GM18502 (cell line): Measurements from ENCODE around the gene STAC3.

ENCODE experiments used
- ATAC-seq: cut with Tn5 transposase; IDR thresholded peaks from one replicate; pipeline ENCODE4 v1.9.1; 2021; ENCODE audit warnings: mild to moderate bottlenecking; ENCODE audit not compliant: unreplicated experiment, poor library complexity

STAC3 gene

GRCh38 chr12:57258977-57259970, 8.3 kb upstream of the STAC3 start:
- no peak for ATAC-seq

GRCh38 chr12:57255916-57256315, 4.9 kb upstream of the STAC3 start:
- no peak for ATAC-seq

- ATAC-seq, result no peak
Observed at GRCh38 chr12:57254506-57255280, 3.7 kb upstream of the STAC3 start.

GRCh38 chr12:57250541-57250940, 446 bp downstream of the STAC3 start:
- no peak for ATAC-seq

GRCh38 chr12:57248934-57249742, 1.8 kb downstream of the STAC3 start:
- no peak for ATAC-seq

- no peak for ATAC-seq
Observed at GRCh38 chr12:57247041-57247440, 3.9 kb downstream of the STAC3 start.

GRCh38 chr12:57244312-57244696, 6.7 kb downstream of the STAC3 start:
- no peak for ATAC-seq

- no peak for ATAC-seq
Observed at GRCh38 chr12:57243521-57244311, 7.3 kb downstream of the STAC3 start.

GRCh38 chr12:57242691-57243454, 8.1 kb downstream of the STAC3 start:
- ATAC-seq, result peak; percentile 42

GRCh38 chr12:57242329-57242690, 8.7 kb downstream of the STAC3 start:
- ATAC-seq, result no peak

- ATAC-seq, result no peak
Observed at GRCh38 chr12:57241402-57242310, 9.3 kb downstream of the STAC3 start.

- ATAC-seq, result no peak
Observed at GRCh38 chr12:57240926-57241401, 10.0 kb downstream of the STAC3 start.

GRCh38 chr12:57240066-57240921, 10.7 kb downstream of the STAC3 start:
- no peak for ATAC-seq

GRCh38 chr12:57239587-57240065, 11.4 kb downstream of the STAC3 start:
- no peak for ATAC-seq

GRCh38 chr12:57238854-57239554, 12.0 kb downstream of the STAC3 start:
- ATAC-seq, result peak; percentile 61
